CD4-positive, alpha-beta T cell treated with Interleukin-1 beta for 1 hour (primary cell): Measurements from ENCODE around the gene ABR.
"Not testable (repeated sequence)": the region's sequence is repeated elsewhere in the genome, so short reads cannot be mapped to it uniquely, and the experiment has no call there.

Experiments used
- DNase-seq, 2 donors: peaks; one replicate each; pipeline ENCODE4 v3.0.0-alpha.2; 2020 to 2022

The ABR gene

GRCh38 chr17:1171953-1172352 lies 7.8 kb downstream of the ABR start:
- DNase-seq = no peak

GRCh38 chr17:1170739-1171138 lies 9.0 kb downstream of the ABR start:
- no peak for DNase-seq

- DNase-seq = no peak
These were observed 9.9 kb downstream of the ABR start for GRCh38 chr17:1169929-1170312.

- no peak for DNase-seq
These were observed 10.4 kb downstream of the ABR start for GRCh38 chr17:1169221-1169928.

GRCh38 chr17:1168533-1169220 lies 11.1 kb downstream of the ABR start:
- DNase-seq = no peak

GRCh38 chr17:1166276-1166675 lies 13.5 kb downstream of the ABR start:
- DNase-seq = no peak

- no peak for DNase-seq
These were observed 13.9 kb downstream of the ABR start for GRCh38 chr17:1165836-1166235.

GRCh38 chr17:1164935-1165556 lies 14.7 kb downstream of the ABR start:
- DNase-seq = no peak

- DNase-seq = no peak
These were observed 17.5 kb downstream of the ABR start for GRCh38 chr17:1162116-1162855.

GRCh38 chr17:1160591-1161390 lies 19.0 kb downstream of the ABR start:
- no peak for DNase-seq

GRCh38 chr17:1159431-1160180 lies 20.2 kb downstream of the ABR start:
- DNase-seq = no peak

- DNase-seq = no peak
These were observed 20.9 kb downstream of the ABR start for GRCh38 chr17:1158879-1159278.

- DNase-seq = no peak
These were observed 22.9 kb downstream of the ABR start for GRCh38 chr17:1156864-1157263.

- no peak for DNase-seq
These were observed 25.1 kb downstream of the ABR start for GRCh38 chr17:1154704-1155103.

- no peak for DNase-seq
These were observed 25.8 kb downstream of the ABR start for GRCh38 chr17:1153795-1154546.

GRCh38 chr17:1152582-1152981 lies 27.2 kb downstream of the ABR start:
- DNase-seq = not testable (repeated sequence)

- DNase-seq = no peak
These were observed 28.7 kb downstream of the ABR start for GRCh38 chr17:1150863-1151600.

- no peak for DNase-seq
These were observed 29.9 kb downstream of the ABR start for GRCh38 chr17:1149869-1150268.

GRCh38 chr17:1147664-1148063 lies 32.1 kb downstream of the ABR start:
- DNase-seq = no peak

GRCh38 chr17:1146561-1147265 lies 33.1 kb downstream of the ABR start:
- no peak for DNase-seq
